SU-DHL-6 (cell line): Measurements from ENCODE around the gene RNF43.

Experiments used
- EZH2phosphoT487 ChIP-seq: fragments of 200-600 bp; sonication (generic), shearing (Covaris generic); conservative IDR thresholded peaks from 2 replicates; pipeline ENCODE4 v1.6.1; 2018; ENCODE audit warnings: mild to moderate bottlenecking, antibody characterized with exemption, low read length, moderate library complexity, mixed read lengths
- TF ChIP-seq, protein P1 (sequence below): fragments of 200-600 bp; sonication (generic); IDR thresholded peaks from one replicate; pipeline ENCODE4 v1.5.1; 2017; ENCODE audit warnings: antibody characterized with exemption, mild to moderate bottlenecking, low read length, moderate library complexity; ENCODE audit not compliant: insufficient read depth, poor library complexity, severe bottlenecking

DNA sequence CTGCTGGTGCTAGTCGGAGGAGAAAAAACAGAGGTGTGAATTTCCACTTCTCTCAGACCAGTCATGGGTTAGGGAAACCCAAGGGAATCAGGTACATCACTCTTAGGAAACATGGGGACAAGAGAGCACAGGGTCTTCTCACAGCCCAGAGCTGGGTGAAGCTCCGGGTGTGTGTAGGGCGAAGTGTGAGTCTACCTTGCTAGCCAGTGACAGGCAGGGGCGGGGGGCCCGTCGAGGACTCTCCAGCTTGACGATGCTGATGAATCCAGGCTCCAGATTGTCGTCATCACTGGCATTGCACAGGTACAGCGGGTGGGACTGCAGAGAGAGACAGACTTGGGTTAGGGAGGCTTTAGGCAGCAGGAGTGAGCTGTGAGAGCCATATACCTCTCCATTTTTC, 46.6 kb downstream of the RNF43 start:
- TF ChIP-seq, protein P1, sequence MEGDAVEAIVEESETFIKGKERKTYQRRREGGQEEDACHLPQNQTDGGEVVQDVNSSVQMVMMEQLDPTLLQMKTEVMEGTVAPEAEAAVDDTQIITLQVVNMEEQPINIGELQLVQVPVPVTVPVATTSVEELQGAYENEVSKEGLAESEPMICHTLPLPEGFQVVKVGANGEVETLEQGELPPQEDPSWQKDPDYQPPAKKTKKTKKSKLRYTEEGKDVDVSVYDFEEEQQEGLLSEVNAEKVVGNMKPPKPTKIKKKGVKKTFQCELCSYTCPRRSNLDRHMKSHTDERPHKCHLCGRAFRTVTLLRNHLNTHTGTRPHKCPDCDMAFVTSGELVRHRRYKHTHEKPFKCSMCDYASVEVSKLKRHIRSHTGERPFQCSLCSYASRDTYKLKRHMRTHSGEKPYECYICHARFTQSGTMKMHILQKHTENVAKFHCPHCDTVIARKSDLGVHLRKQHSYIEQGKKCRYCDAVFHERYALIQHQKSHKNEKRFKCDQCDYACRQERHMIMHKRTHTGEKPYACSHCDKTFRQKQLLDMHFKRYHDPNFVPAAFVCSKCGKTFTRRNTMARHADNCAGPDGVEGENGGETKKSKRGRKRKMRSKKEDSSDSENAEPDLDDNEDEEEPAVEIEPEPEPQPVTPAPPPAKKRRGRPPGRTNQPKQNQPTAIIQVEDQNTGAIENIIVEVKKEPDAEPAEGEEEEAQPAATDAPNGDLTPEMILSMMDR, result no peak
- no peak for TF ChIP-seq EZH2phosphoT487
